Neuronal stem cell (in vitro differentiated cells): Measurements from ENCODE around the gene ERCC4.

Experiments
- DNase-seq: peaks from one replicate; pipeline ENCODE4 v3.0.0-alpha.2; 2013; ENCODE audit warnings: low spot score
- H2AFZ ChIP-seq: one replicate; pipeline ENCODE4 v1.6.1; 2013; ENCODE audit warnings: mild to moderate bottlenecking, low read length, inconsistent platforms
- H2AK5ac ChIP-seq: 2 replicates; pipeline ENCODE4 v1.6.1; 2013; ENCODE audit warnings: low read depth, mild to moderate bottlenecking, inconsistent platforms, low read length, moderate library complexity, mixed read lengths
- H2BK120ac ChIP-seq: 2 replicates; pipeline ENCODE4 v1.6.1; 2013; ENCODE audit warnings: low read depth, mild to moderate bottlenecking, inconsistent platforms, low read length, moderate library complexity, mixed read lengths
- H2BK12ac ChIP-seq: one replicate; pipeline ENCODE4 v1.6.1; 2013; ENCODE audit warnings: low read length, inconsistent platforms
- H2BK15ac ChIP-seq: 2 replicates; pipeline ENCODE4 v1.6.1; 2013; ENCODE audit warnings: mild to moderate bottlenecking, low read length, inconsistent platforms, mixed read lengths
- H2BK5ac ChIP-seq: one replicate; pipeline ENCODE4 v1.6.1; 2013; ENCODE audit warnings: inconsistent platforms, mild to moderate bottlenecking, low read length, moderate library complexity
- H3K14ac ChIP-seq: one replicate; pipeline ENCODE4 v1.6.1; 2013; ENCODE audit warnings: low read length, inconsistent platforms
- H3K18ac ChIP-seq: 2 replicates; pipeline ENCODE4 v1.6.1; 2013; ENCODE audit warnings: low read length, inconsistent platforms
- H3K23ac ChIP-seq: 2 replicates; pipeline ENCODE4 v1.6.1; 2013; ENCODE audit warnings: low read depth, mild to moderate bottlenecking, mixed read lengths, low read length, inconsistent platforms; ENCODE audit not compliant: poor library complexity
- H3K27ac ChIP-seq: replicated peaks from 3 replicates; pipeline ENCODE4 v1.5.1; 2013; ENCODE audit warnings: low read length, inconsistent platforms
- H3K27me3 ChIP-seq, 3 experiments: 2 replicates each; pipeline ENCODE4 v1.6.1; 2013; ENCODE audit warnings: low read length in 3 of 3, mild to moderate bottlenecking in 2 of 3, inconsistent platforms in 1 of 3, low read depth in 1 of 3, mixed read lengths in 1 of 3, moderate library complexity in 1 of 3; ENCODE audit not compliant: control insufficient read depth in 3 of 3, insufficient read depth in 3 of 3
- H3K36me3 ChIP-seq, 2 donors: replicated peaks in 1 of 2; 2 replicates each; pipeline ENCODE4 v1.6.1; 2013; ENCODE audit warnings: low read length in 2 of 2; ENCODE audit not compliant: control insufficient read depth in 2 of 2, insufficient read depth in 2 of 2
- H3K4ac ChIP-seq: 2 replicates; pipeline ENCODE4 v1.6.1; 2013; ENCODE audit warnings: inconsistent platforms, mild to moderate bottlenecking, low read length, moderate library complexity
- H3K4me1 ChIP-seq, 2 donors: 1 replicate in 1 of 2; 2 replicates in 1 of 2; pipeline ENCODE4 v1.6.1; 2013; ENCODE audit warnings: low read length in 2 of 2, low read depth in 1 of 2; ENCODE audit not compliant: control insufficient read depth in 2 of 2, insufficient read depth in 1 of 2
- H3K4me2 ChIP-seq: one replicate; pipeline ENCODE4 v1.6.1; 2013; ENCODE audit warnings: mild to moderate bottlenecking, low read length, inconsistent platforms; ENCODE audit not compliant: insufficient read depth, poor library complexity, severe bottlenecking
- H3K4me3 ChIP-seq, 2 donors: 2 replicates each; pipeline ENCODE4 v1.5.1; 2013; ENCODE audit warnings: low read length in 2 of 2, mild to moderate bottlenecking in 2 of 2, inconsistent platforms in 1 of 2, moderate library complexity in 1 of 2
- H3K79me1 ChIP-seq: one replicate; pipeline ENCODE4 v1.6.1; 2013; ENCODE audit warnings: low read depth, mild to moderate bottlenecking, inconsistent platforms, low read length, moderate library complexity
- H3K9ac ChIP-seq: one replicate; pipeline ENCODE4 v1.6.1; 2013; ENCODE audit warnings: mild to moderate bottlenecking, low read depth, low read length, inconsistent platforms; ENCODE audit not compliant: poor library complexity
- H3K9me3 ChIP-seq, 2 donors: replicated peaks in 1 of 2; 2 replicates each; pipeline versions ENCODE3 to v1.6.1; 2013; ENCODE audit warnings: low read length in 2 of 2, mild to moderate bottlenecking in 2 of 2, inconsistent platforms in 1 of 2, low read depth in 1 of 2, mixed read lengths in 1 of 2, moderate library complexity in 1 of 2; ENCODE audit not compliant: control insufficient read depth in 2 of 2, insufficient read depth in 1 of 2
- H4K8ac ChIP-seq: one replicate; pipeline ENCODE4 v1.6.1; 2013; ENCODE audit warnings: low read depth, mild to moderate bottlenecking, inconsistent platforms, low read length, moderate library complexity
- H4K91ac ChIP-seq: one replicate; pipeline ENCODE4 v1.6.1; 2013; ENCODE audit warnings: low read length, low read depth, mild to moderate bottlenecking, inconsistent platforms; ENCODE audit not compliant: poor library complexity
- WGBS, 2 donors: extraction: QIAGEN DNeasy Blood & Tissue Kit; methylation state at CpG; one replicate each; pipeline ENCODE4 v1.1.7; 2013; ENCODE audit warnings: missing lambda C conversion rate in 2 of 2, mixed read lengths in 1 of 2; ENCODE audit not compliant: insufficient read length in 2 of 2, insufficient replicate concordance in 1 of 2; ENCODE audit errors: extremely low coverage in 2 of 2; 5-methylcytosine and 5-hydroxymethylcytosine counted together

ERCC4 gene

GRCh38 chr16:13997933-13998332 lies 78.0 kb downstream of the ERCC4 start:
- Histone ChIP-seq H3K27me3 (no peaks in the 10 kb centered on the region), H3K4ac (no peak overlapping the region), H3K79me1 (no peaks in the 10 kb centered on the region), H3K27ac (no peak overlapping the region), H3K4me3 (no peak overlapping the region), H3K23ac (no peak overlapping the region), H2BK15ac (no peak overlapping the region), H3K4me1 (peaks cover 6 to 13% of the 10 kb centered on the region in 2 donors), H3K4me2 (no peak overlapping the region), H2BK120ac (no peak overlapping the region), H3K18ac (no peak overlapping the region), H3K14ac (no peak overlapping the region), H2AFZ (no peak overlapping the region), H3K9ac (no peak overlapping the region), H4K8ac (no peak overlapping the region), H2BK12ac (no peak overlapping the region), H3K36me3 (no peaks in the 10 kb centered on the region), H2BK5ac (no peak overlapping the region), H3K9me3 (peaks cover 0 to 6% of the 10 kb centered on the region in 2 donors), H4K91ac (no peak overlapping the region), H2AK5ac (no peak overlapping the region)
- WGBS, 2 donors, result no CpG with 5 or more reads among the region's 5 CpGs
- DNase-seq, result no peak

DNA sequence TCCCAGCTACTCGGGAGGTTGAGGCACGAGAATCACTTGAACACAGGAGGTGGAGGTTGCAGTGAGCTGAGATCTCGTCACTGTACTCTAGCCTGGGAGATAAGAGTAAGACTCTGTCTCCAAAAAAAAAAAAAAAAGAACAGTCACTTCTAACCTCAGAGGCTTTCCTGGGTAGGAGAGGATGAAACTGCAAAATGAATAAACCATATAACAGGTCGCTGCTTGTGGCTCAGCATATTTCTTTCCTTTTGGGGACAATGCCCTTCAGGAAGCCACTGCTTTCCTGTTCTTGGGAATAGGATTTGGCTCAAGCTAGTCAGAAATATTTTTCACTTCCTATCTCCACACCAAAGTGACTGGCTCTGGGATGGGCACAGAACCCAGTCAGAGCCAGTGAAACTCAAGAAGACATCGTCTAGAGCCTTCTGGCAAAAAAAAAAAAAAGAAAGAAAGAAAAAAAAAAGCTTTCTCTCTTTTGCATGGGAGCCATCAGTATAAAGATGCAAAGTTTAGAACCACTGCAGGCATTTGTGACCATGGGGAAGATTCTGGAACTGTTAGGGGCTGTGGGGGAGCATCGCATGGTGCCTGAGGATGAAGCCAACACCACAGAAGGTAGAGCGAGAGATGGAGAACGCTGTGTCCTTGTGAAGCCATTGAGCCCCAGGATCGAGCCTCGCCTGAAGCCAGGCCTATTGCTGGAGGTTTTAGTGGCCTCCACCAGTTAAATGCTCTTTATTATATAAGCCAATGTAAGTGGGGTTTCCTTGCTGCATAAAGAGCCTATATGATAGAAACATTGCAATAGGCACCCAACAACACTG lies 79.3 kb downstream of the ERCC4 start:
- H2BK120ac ChIP-seq, result no peak overlapping the region
- no peak overlapping the region for H2BK15ac ChIP-seq
- H3K14ac ChIP-seq, result no peak overlapping the region
- whole genome bisulfite sequencing, 2 donors, result no CpG with 5 or more reads among the region's 10 CpGs
- peaks cover 16 to 19% of the 10 kb centered on the region in 2 donors for H3K4me1 ChIP-seq
- H3K4ac ChIP-seq, result no peak overlapping the region
- H2AFZ ChIP-seq, result peak overlapping the region; percentile 73
- H3K36me3 ChIP-seq, result no peaks in the 10 kb centered on the region
- no peak overlapping the region for H3K4me2 ChIP-seq
- H2BK12ac ChIP-seq, result no peak overlapping the region
- no peak overlapping the region for H2AK5ac ChIP-seq
- H3K27ac ChIP-seq, result no peak overlapping the region
- no peak overlapping the region for H3K18ac ChIP-seq
- no peak overlapping the region for H4K91ac ChIP-seq
- H3K4me3 ChIP-seq, result no peak overlapping the region
- H4K8ac ChIP-seq, result no peak overlapping the region
- no peaks in the 10 kb centered on the region for H3K79me1 ChIP-seq
- no peak for DNase-seq
- no peak overlapping the region for H2BK5ac ChIP-seq
- no peaks in the 10 kb centered on the region for H3K27me3 ChIP-seq
- peaks cover 0 to 6% of the 10 kb centered on the region in 2 donors for H3K9me3 ChIP-seq
- H3K23ac ChIP-seq, result no peak overlapping the region
- H3K9ac ChIP-seq, result no peak overlapping the region

DNA sequence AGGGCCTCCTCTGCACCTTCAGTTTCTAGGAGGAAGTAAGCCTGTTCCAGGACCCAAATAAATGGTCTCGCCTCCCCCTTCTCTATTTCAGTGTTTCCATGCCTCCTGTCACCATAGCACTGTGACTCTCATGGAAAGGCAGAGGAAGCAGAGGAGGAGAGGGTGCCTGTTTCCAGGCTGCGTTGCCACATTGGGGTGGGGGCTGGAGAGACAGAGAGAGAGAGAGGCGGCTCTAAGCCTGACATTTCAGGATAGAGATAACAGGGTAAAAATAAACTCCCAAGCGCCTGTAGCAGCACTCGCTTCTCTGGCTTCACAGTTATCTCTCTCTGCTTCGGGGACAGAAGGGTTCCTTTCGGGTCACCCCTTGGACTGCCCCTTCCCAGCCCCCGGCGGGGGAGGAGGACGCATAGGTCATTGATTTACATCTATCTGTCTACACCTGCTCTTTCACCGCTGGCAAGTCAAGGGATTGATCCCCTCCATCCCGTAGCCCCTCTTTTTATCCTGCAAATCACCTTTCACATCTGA lies 80.0 kb downstream of the ERCC4 start:
- no peak overlapping the region for H3K4me2 ChIP-seq
- no peak overlapping the region for H2BK120ac ChIP-seq
- H3K9me3 ChIP-seq, result peaks cover 0 to 6% of the 10 kb centered on the region in 2 donors
- H3K36me3 ChIP-seq, result no peaks in the 10 kb centered on the region
- no peak overlapping the region for H3K9ac ChIP-seq
- no peak overlapping the region for H3K4me3 ChIP-seq
- H2AK5ac ChIP-seq, result no peak overlapping the region
- no peak overlapping the region for H2BK5ac ChIP-seq
- no peak overlapping the region for H3K23ac ChIP-seq
- H3K27me3 ChIP-seq, result no peaks in the 10 kb centered on the region
- H2BK12ac ChIP-seq, result no peak overlapping the region
- H3K4ac ChIP-seq, result no peak overlapping the region
- H3K79me1 ChIP-seq, result no peaks in the 10 kb centered on the region
- H4K8ac ChIP-seq, result no peak overlapping the region
- peak overlapping the region; percentile 73 for H2AFZ ChIP-seq
- H2BK15ac ChIP-seq, result peak overlapping the region; percentile 50
- peaks cover 21 to 22% of the 10 kb centered on the region in 2 donors for H3K4me1 ChIP-seq
- no peak overlapping the region for H3K14ac ChIP-seq
- DNase-seq, result no peak
- no peak overlapping the region for H3K27ac ChIP-seq
- WGBS, 2 donors, result no CpG with 5 or more reads among the region's 12 CpGs
- H4K91ac ChIP-seq, result no peak overlapping the region
- no peak overlapping the region for H3K18ac ChIP-seq

DNA sequence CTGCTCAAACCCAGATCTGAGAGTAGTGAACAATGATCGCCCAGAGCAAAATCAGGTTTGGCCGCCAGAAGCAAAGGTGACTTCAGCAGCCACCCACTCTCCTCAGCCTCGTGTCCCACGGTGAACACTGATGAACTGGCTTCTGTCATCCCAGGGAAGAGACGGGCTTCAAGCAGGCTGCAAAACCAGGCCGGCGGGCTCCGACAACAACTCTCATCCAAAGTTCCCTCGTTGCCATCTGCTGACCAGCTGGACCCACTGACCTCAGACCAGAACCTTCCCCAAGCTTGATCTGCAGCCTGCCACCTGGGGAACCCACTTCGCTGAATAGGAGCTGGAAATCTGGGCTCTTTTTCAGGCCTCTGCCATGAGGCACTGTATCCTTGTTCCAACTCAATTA lies 81.6 kb downstream of the ERCC4 start:
- H4K91ac ChIP-seq, result no peak overlapping the region
- H3K4me1 ChIP-seq, result peaks cover 21 to 22% of the 10 kb centered on the region in 2 donors
- no peak overlapping the region for H3K23ac ChIP-seq
- peak overlapping the region; percentile 56 for H2AK5ac ChIP-seq
- H3K27me3 ChIP-seq, result no peaks in the 10 kb centered on the region
- no peak overlapping the region for H2AFZ ChIP-seq
- H3K27ac ChIP-seq, result no peak overlapping the region
- no peaks in the 10 kb centered on the region for H3K79me1 ChIP-seq
- H3K14ac ChIP-seq, result no peak overlapping the region
- H3K4me2 ChIP-seq, result no peak overlapping the region
- H3K4me3 ChIP-seq, result no peak overlapping the region
- DNase-seq, result no peak
- peak overlapping the region; percentile 9 for H3K18ac ChIP-seq
- no peaks in the 10 kb centered on the region for H3K36me3 ChIP-seq
- no peak overlapping the region for H2BK5ac ChIP-seq
- H3K9me3 ChIP-seq, result peaks cover 0 to 6% of the 10 kb centered on the region in 2 donors
- H2BK120ac ChIP-seq, result no peak overlapping the region
- H2BK12ac ChIP-seq, result no peak overlapping the region
- H2BK15ac ChIP-seq, result peak overlapping the region; percentile 5
- no peak overlapping the region for H3K4ac ChIP-seq
- H4K8ac ChIP-seq, result no peak overlapping the region
- WGBS, 2 donors, result no CpG with 5 or more reads among the region's 10 CpGs
- no peak overlapping the region for H3K9ac ChIP-seq
